Loucy (cell line): ENCODE data around the gene NF1.

ENCODE experiments used
- H2AFZ ChIP-seq: fragments of 200-600 bp; sonication (generic); 2 replicates; pipeline ENCODE4 v1.6.0; 2016; ENCODE audit warnings: antibody characterized with exemption, mild to moderate bottlenecking, low read length, moderate library complexity
- H3F3A ChIP-seq: fragments of 200-600 bp; 2 replicates; pipeline ENCODE4 v1.6.0; 2016; ENCODE audit warnings: antibody characterized with exemption, low read depth, mild to moderate bottlenecking
- H3K27me3 ChIP-seq: fragments of 200-600 bp; sonication (generic); 2 replicates; pipeline ENCODE4 v1.6.1; 2014; ENCODE audit warnings: low read length, mild to moderate bottlenecking; ENCODE audit not compliant: insufficient read depth, poor library complexity, severe bottlenecking
- H3K36me3 ChIP-seq: fragments of 200-600 bp; sonication (generic); 2 replicates; pipeline ENCODE4 v1.6.1; 2016; ENCODE audit warnings: low read length; ENCODE audit not compliant: insufficient read depth
- H3K4me1 ChIP-seq: fragments of 200-600 bp; sonication (generic); 2 replicates; pipeline ENCODE4 v1.5.1; 2014; ENCODE audit warnings: low read length, mild to moderate bottlenecking; ENCODE audit not compliant: insufficient read depth, poor library complexity, severe bottlenecking
- H3K4me2 ChIP-seq: fragments of 200-600 bp; sonication (generic); 2 replicates; pipeline ENCODE4 v1.6.0; 2014; ENCODE audit warnings: antibody characterized with exemption, low read length, low read depth, mild to moderate bottlenecking; ENCODE audit not compliant: poor library complexity, severe bottlenecking
- H3K4me3 ChIP-seq: fragments of 200-600 bp; sonication (generic); 2 replicates; pipeline ENCODE4 v1.5.1; 2014; ENCODE audit warnings: low read length, mild to moderate bottlenecking, mixed read lengths; ENCODE audit not compliant: poor library complexity, severe bottlenecking
- H3K79me2 ChIP-seq: fragments of 200-600 bp; sonication (generic); 2 replicates; pipeline ENCODE4 v1.6.1; 2014; ENCODE audit warnings: low read length; ENCODE audit not compliant: insufficient read depth
- H3K9ac ChIP-seq: fragments of 200-600 bp; sonication (generic); 2 replicates; pipeline ENCODE4 v1.6.0; 2014; ENCODE audit warnings: mild to moderate bottlenecking, low read depth, low read length, moderate library complexity; ENCODE audit not compliant: poor library complexity, severe bottlenecking
- H3K9me2 ChIP-seq: fragments of 200-600 bp; sonication (generic); replicated peaks from 2 replicates; pipeline ENCODE4 v1.6.1; 2016; ENCODE audit warnings: low read depth, low read length, mixed read lengths
- H3K9me3 ChIP-seq: fragments of 200-600 bp; sonication (generic); 2 replicates; pipeline ENCODE4 v1.6.1; 2014; ENCODE audit warnings: mild to moderate bottlenecking, antibody characterized with exemption, low read length, low read depth; ENCODE audit not compliant: insufficient read depth
- H4K20me1 ChIP-seq: fragments of 200-600 bp; sonication (generic); 2 replicates; pipeline ENCODE4 v1.6.0; 2014; ENCODE audit warnings: antibody characterized with exemption, low read length, mild to moderate bottlenecking; ENCODE audit not compliant: insufficient read depth, poor library complexity, severe bottlenecking
- EZH2phosphoT487 ChIP-seq: fragments of 200-600 bp; IDR thresholded peaks from 2 replicates; pipeline ENCODE4 v1.6.1; 2018; ENCODE audit warnings: antibody characterized with exemption, mild to moderate bottlenecking, moderate library complexity, borderline replicate concordance
- TF ChIP-seq, protein P1 (sequence below): fragments of 200-600 bp; sonication (generic); conservative IDR thresholded peaks from 2 replicates; pipeline ENCODE4 v1.5.1; 2014; ENCODE audit warnings: mild to moderate bottlenecking, antibody characterized with exemption, low read length

Gene NF1

DNA sequence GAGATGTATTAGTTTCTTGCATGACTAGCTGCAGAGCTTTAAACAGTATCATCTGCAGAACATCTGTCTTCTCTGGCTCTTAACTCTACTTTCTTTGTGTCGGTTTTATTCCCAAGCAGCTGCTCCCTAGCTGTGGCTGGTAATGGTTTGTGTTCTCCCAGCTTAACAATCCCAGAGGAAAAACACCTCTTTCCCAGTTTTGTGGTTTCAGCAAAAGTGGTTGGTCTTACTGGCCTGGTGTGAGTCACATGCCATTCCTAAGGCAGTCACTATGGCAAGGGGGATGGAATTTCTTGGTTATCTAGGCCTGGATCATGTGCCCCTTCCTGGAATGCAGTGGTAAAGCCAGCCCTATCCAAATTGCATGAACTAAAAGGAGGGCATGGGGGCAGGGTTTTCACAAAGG is 174.8 kb downstream of the NF1 start:
- Histone ChIP-seq H3K9me2 (no peaks in the 10 kb centered on the region), H3K4me1 (no peaks in the 10 kb centered on the region), H3K27me3 (no peaks in the 10 kb centered on the region), H3K9ac (no peak overlapping the region), H3K4me3 (no peak overlapping the region), H3K36me3 (peaks cover 39% of the 10 kb centered on the region; the same call in 1 of the 2 replicates), H3K4me2 (no peak overlapping the region), H3K79me2 (no peaks in the 10 kb centered on the region), H3K9me3 (no peaks in the 10 kb centered on the region), H2AFZ (no peak overlapping the region), H3F3A (no peaks in the 10 kb centered on the region), H4K20me1 (no peaks in the 10 kb centered on the region)
- TF ChIP-seq, protein P1, sequence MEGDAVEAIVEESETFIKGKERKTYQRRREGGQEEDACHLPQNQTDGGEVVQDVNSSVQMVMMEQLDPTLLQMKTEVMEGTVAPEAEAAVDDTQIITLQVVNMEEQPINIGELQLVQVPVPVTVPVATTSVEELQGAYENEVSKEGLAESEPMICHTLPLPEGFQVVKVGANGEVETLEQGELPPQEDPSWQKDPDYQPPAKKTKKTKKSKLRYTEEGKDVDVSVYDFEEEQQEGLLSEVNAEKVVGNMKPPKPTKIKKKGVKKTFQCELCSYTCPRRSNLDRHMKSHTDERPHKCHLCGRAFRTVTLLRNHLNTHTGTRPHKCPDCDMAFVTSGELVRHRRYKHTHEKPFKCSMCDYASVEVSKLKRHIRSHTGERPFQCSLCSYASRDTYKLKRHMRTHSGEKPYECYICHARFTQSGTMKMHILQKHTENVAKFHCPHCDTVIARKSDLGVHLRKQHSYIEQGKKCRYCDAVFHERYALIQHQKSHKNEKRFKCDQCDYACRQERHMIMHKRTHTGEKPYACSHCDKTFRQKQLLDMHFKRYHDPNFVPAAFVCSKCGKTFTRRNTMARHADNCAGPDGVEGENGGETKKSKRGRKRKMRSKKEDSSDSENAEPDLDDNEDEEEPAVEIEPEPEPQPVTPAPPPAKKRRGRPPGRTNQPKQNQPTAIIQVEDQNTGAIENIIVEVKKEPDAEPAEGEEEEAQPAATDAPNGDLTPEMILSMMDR = no peak
- no peak for TF ChIP-seq EZH2phosphoT487

DNA sequence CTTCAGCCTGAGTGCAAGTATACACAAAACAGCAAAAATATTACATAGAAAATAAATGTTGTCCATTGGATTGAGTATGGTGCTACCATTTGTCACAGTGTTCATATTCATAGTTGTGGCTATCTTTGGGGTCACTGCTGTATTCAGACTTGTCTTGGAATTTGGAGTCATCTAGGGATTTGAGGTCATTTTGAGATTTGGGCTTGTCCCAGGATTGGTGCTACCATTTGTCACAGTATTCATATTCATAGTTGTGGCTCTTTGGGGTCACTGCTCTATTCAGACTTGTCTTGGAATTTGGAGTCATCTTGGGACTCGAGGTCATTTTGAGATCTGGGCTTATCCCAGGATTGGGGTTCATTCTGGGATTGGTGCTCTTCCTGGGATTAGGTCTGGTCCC is 177.5 kb downstream of the NF1 start:
- Histone ChIP-seq H4K20me1 (no peaks in the 10 kb centered on the region), H3K79me2 (no peaks in the 10 kb centered on the region), H2AFZ (no peak overlapping the region), H3K9me2 (no peaks in the 10 kb centered on the region), H3K36me3 (peaks cover 41% of the 10 kb centered on the region), H3K27me3 (no peaks in the 10 kb centered on the region), H3K9ac (no peak overlapping the region), H3K4me2 (no peak overlapping the region), H3K4me3 (no peak overlapping the region), H3K9me3 (no peaks in the 10 kb centered on the region), H3K4me1 (peaks cover 1% of the 10 kb centered on the region), H3F3A (no peaks in the 10 kb centered on the region)
- TF ChIP-seq, protein P1 = no peak
- TF ChIP-seq EZH2phosphoT487 = no peak

DNA sequence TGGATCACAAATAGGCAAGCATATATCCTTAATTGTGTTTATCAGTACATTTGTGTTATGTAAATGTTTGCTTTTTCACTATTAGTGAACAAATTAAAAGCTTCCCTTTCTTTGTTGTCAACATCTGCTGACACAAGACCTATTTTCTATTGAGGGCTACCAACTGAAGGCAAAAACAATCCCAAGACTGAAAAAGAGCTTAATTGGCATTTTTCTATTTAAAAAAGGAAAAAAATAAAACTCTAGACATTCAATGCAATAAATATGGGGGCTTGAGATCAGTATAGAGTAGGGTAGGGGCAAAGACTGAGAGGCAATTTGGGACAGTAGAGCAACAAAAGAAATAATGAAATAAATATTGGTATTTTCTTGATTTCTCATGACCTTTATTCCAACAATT is 178.0 kb downstream of the NF1 start:
- Histone ChIP-seq H3F3A (no peaks in the 10 kb centered on the region), H3K4me3 (no peak overlapping the region), H2AFZ (no peak overlapping the region), H3K9me3 (no peaks in the 10 kb centered on the region), H3K27me3 (no peaks in the 10 kb centered on the region), H3K4me2 (no peak overlapping the region), H4K20me1 (no peaks in the 10 kb centered on the region), H3K9ac (no peak overlapping the region), H3K36me3 (peaks cover 36% of the 10 kb centered on the region), H3K9me2 (no peaks in the 10 kb centered on the region), H3K79me2 (no peaks in the 10 kb centered on the region), H3K4me1 (peaks cover 7% of the 10 kb centered on the region)
- TF ChIP-seq, protein P1 = no peak
- no peak for TF ChIP-seq EZH2phosphoT487
